SIG-M5 (cell line): ENCODE results near the gene TMEM45B.
"Not testable (repeated sequence)": the region's sequence is repeated elsewhere in the genome, so short reads cannot be mapped to it uniquely, and the experiment has no call there.

Experiments used
- DNase-seq: peaks from one replicate; lab custom pipeline; 2025; lab: John Stamatoyannopoulos, UW

TMEM45B gene

GRCh38 chr11:129813231-129813791 lies 2.3 kb upstream of the TMEM45B start:
- DNase-seq, result no peak

GRCh38 chr11:129814244-129815014 lies 1.2 kb upstream of the TMEM45B start:
- no peak for DNase-seq

GRCh38 chr11:129817534-129818051 lies 1.9 kb downstream of the TMEM45B start:
- no peak for DNase-seq

GRCh38 chr11:129818236-129818635 lies 2.6 kb downstream of the TMEM45B start:
- DNase-seq, result not testable (repeated sequence)

GRCh38 chr11:129819237-129819636 lies 3.6 kb downstream of the TMEM45B start:
- DNase-seq, result no peak

GRCh38 chr11:129820228-129820627 lies 4.6 kb downstream of the TMEM45B start:
- DNase-seq, result not testable (repeated sequence)

- not testable (repeated sequence) for DNase-seq
These were observed 7.6 kb downstream of the TMEM45B start for GRCh38 chr11:129823281-129823680.

GRCh38 chr11:129823799-129824198 lies 8.2 kb downstream of the TMEM45B start:
- DNase-seq, result not testable (repeated sequence)

- DNase-seq, result peak; percentile 91
These were observed 9.7 kb downstream of the TMEM45B start for GRCh38 chr11:129825380-129825779.

GRCh38 chr11:129828301-129828836 lies 12.7 kb downstream of the TMEM45B start:
- no peak for DNase-seq

GRCh38 chr11:129829497-129829896 lies 13.8 kb downstream of the TMEM45B start:
- DNase-seq, result not testable (repeated sequence)

- not testable (repeated sequence) for DNase-seq
These were observed 15.6 kb downstream of the TMEM45B start for GRCh38 chr11:129831227-129831626.

GRCh38 chr11:129833260-129833659 lies 17.6 kb downstream of the TMEM45B start:
- not testable (repeated sequence) for DNase-seq

GRCh38 chr11:129836423-129836891 lies 20.8 kb downstream of the TMEM45B start:
- not testable (repeated sequence) for DNase-seq

- no peak for DNase-seq
These were observed 21.3 kb downstream of the TMEM45B start for GRCh38 chr11:129836979-129837378.

GRCh38 chr11:129840236-129840635 lies 24.6 kb downstream of the TMEM45B start:
- DNase-seq, result no peak

- DNase-seq, result no peak
These were observed 26.5 kb downstream of the TMEM45B start for GRCh38 chr11:129842138-129842537.

GRCh38 chr11:129846508-129847335 lies 31.1 kb downstream of the TMEM45B start:
- no peak for DNase-seq

- DNase-seq, result not testable (repeated sequence)
These were observed 31.7 kb downstream of the TMEM45B start for GRCh38 chr11:129847361-129847760.

- no peak for DNase-seq
These were observed 33.9 kb downstream of the TMEM45B start for GRCh38 chr11:129849447-129850130.

- DNase-seq, result no peak
These were observed 36.6 kb downstream of the TMEM45B start for GRCh38 chr11:129852125-129852740.
